ENCODE data around the gene USP2.

USP2 gene

GRCh38 chr11:119423509-119424254, 42.2 kb upstream of the USP2 start:
- H3K4me3 Mint-ChIP-seq: peak overlapping the region; percentile 87 to 90 (median 87)
- H3K27ac Mint-ChIP-seq: peak overlapping the region; percentile 52 to 72 (median 63)
- TF ChIP-seq, protein P1, sequence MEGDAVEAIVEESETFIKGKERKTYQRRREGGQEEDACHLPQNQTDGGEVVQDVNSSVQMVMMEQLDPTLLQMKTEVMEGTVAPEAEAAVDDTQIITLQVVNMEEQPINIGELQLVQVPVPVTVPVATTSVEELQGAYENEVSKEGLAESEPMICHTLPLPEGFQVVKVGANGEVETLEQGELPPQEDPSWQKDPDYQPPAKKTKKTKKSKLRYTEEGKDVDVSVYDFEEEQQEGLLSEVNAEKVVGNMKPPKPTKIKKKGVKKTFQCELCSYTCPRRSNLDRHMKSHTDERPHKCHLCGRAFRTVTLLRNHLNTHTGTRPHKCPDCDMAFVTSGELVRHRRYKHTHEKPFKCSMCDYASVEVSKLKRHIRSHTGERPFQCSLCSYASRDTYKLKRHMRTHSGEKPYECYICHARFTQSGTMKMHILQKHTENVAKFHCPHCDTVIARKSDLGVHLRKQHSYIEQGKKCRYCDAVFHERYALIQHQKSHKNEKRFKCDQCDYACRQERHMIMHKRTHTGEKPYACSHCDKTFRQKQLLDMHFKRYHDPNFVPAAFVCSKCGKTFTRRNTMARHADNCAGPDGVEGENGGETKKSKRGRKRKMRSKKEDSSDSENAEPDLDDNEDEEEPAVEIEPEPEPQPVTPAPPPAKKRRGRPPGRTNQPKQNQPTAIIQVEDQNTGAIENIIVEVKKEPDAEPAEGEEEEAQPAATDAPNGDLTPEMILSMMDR (IDR thresholded peaks at IDR 0.05; ENCODE audit: unreplicated experiment in 3 of 3): no peak
- H3K27me3 Mint-ChIP-seq (ENCODE audit: low read depth): peaks cover 52% of the 10 kb centered on the region
- peaks cover 16% of the 10 kb centered on the region for H3K36me3 Mint-ChIP-seq (ENCODE audit: low read depth)
- H3K4me1 Mint-ChIP-seq: peaks cover 33% of the 10 kb centered on the region
- H3K9me3 Mint-ChIP-seq: no peaks in the 10 kb centered on the region

- peaks cover 33% of the 10 kb centered on the region for H3K4me1 Mint-ChIP-seq
- H3K9me3 Mint-ChIP-seq: no peaks in the 10 kb centered on the region
- H3K4me3 Mint-ChIP-seq: peak within 1 kb of the TSS; percentile 87 to 90 (median 87)
- TF ChIP-seq, protein P1 (IDR thresholded peaks at IDR 0.05; ENCODE audit: unreplicated experiment in 3 of 3): no peak
- H3K27me3 Mint-ChIP-seq (ENCODE audit: low read depth): peaks cover 52% of the 10 kb centered on the region
- H3K36me3 Mint-ChIP-seq (ENCODE audit: low read depth): peaks cover 17% of the 10 kb centered on the region
- peak within 1 kb of the TSS; percentile 52 to 72 (median 63) for H3K27ac Mint-ChIP-seq
Measured at GRCh38 chr11:119422809-119423508, 41.5 kb upstream of the USP2 start, which contains the start of gene THY1. TSS of gene THY1 (minus strand) at chr11:119423172. CDS start at chr11:119420905, 2,267 bp downstream.

DNA sequence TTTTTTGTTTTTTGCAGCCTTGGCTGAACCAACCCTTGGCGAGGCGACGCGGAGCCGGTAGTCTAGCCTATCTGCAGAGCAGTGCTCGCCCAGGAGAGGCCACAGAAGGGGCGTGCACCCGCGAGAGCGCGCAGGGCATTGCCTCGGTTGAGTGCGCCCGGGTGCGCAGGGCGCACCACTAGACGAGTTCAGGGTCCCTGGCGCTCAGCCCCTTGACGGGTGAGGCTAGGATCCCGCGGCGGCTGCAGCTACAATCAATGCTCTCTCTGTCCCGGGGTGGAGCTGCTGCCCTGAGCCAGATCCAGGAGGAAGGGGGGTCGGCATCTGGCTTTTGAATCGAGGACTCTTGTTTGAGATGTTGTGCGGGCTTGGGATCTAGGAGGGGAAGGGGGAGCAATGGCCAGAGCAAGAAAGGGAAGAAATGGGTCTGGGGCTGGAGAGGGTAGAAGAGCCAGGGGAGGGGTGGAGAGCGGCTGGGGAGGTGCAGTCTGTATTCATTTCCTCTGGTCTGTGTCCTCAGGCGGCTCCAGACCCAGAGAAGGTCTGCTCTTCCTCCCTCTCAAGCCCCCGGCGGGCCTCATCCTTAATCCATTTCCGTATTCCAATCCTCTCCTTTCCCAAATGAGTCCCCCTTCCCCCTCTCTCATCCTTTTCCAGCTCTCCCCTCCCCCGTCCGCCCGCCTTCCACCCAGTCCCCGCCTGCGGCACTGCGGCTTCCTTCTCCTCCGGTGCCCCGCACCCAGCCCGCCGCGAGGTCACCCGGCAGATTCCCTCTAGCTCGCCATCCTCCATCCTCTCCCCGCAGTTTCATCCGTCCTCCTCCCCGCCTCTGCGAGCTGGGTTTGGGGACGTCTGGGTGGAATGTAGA, 40.7 kb upstream of the USP2 start:
- TF ChIP-seq, protein P1 (IDR thresholded peaks at IDR 0.05; ENCODE audit: unreplicated experiment in 3 of 3): no peak
- Mint-ChIP-seq H3K9me3 (no peaks in the 10 kb centered on the region), H3K27ac (peak overlapping the region; percentile 33 to 62 (median 46)), H3K36me3 (ENCODE audit: low read depth) (peaks cover 21% of the 10 kb centered on the region), H3K4me3 (peak overlapping the region; percentile 87 to 90 (median 87)), H3K27me3 (ENCODE audit: low read depth) (peaks cover 52% of the 10 kb centered on the region), H3K4me1 (peaks cover 40% of the 10 kb centered on the region)

DNA sequence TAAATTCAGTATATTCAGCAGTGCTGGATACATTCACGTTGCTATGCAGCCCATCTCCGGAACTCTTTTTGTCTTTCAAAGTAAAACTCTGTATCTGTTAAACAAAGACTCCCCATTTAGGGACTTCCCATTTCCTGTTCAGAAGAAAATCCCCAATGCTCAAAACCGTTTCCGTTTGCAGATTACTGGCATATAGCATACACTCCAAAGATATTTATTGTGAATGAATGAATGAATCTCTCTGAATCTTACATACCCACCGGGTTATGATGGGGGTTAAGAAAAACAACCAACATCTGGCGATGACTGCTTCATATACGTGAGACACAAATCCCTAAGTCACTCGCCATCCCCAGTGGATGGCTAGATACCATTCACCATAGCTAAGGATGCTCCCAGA, 39.9 kb upstream of the USP2 start:
- Mint-ChIP-seq H3K9me3 (no peaks in the 10 kb centered on the region), H3K27me3 (ENCODE audit: low read depth) (peaks cover 52% of the 10 kb centered on the region), H3K4me1 (peaks cover 44% of the 10 kb centered on the region), H3K36me3 (ENCODE audit: low read depth) (peaks cover 21% of the 10 kb centered on the region), H3K27ac (peak overlapping the region; percentile 33 to 62 (median 46)), H3K4me3 (peak overlapping the region; percentile 87 to 90 (median 87))
- TF ChIP-seq, protein P1 (IDR thresholded peaks at IDR 0.05; ENCODE audit: unreplicated experiment in 3 of 3): no peak

GRCh38 chr11:119420631-119421030, 39.1 kb upstream of the USP2 start:
- H3K27ac Mint-ChIP-seq: peak overlapping the region in 1 of 3 experiments; percentile 84
- H3K36me3 Mint-ChIP-seq (ENCODE audit: low read depth): peaks cover 21% of the 10 kb centered on the region
- H3K27me3 Mint-ChIP-seq (ENCODE audit: low read depth): peaks cover 52% of the 10 kb centered on the region
- H3K9me3 Mint-ChIP-seq: no peaks in the 10 kb centered on the region
- H3K4me3 Mint-ChIP-seq: peak overlapping the region; percentile 50 to 67 (median 53)
- H3K4me1 Mint-ChIP-seq: peaks cover 44% of the 10 kb centered on the region
- TF ChIP-seq, protein P1 (IDR thresholded peaks at IDR 0.05; ENCODE audit: unreplicated experiment in 3 of 3): no peak
